Kidney (tissue), 14 donors: ENCODE data around the gene OR6J1. TPM values are rescaled to one million over a fixed set of nuclear protein-coding genes. Genes with fewer than 3 reads are reported as not detected.

Experiments
- DNase-seq, 5 donors: peaks; one replicate each; pipeline ENCODE4 v3.0.0-alpha.2; 2013 to 2020
- FAIRE-seq: peaks from 2 replicates; lab custom pipeline; 2012; peaks lifted over from hg19 to GRCh38; lab: Jason Lieb, UNC
- H3K27ac ChIP-seq, 2 donors: one replicate each; pipeline ENCODE4 v1.7.0; 2013; ENCODE audit warnings: low read depth in 2 of 2, low read length in 2 of 2, inconsistent platforms in 1 of 2
- H3K27me3 ChIP-seq: one replicate; pipeline ENCODE4 v1.7.1; 2013; ENCODE audit warnings: low read length, inconsistent platforms; ENCODE audit not compliant: control insufficient read depth, insufficient read depth
- H3K36me3 ChIP-seq, 3 donors: one replicate each; pipeline versions ENCODE4 v1.7.0 to v1.7.1; 2013; ENCODE audit warnings: low read length in 3 of 3, control low read depth in 1 of 3, inconsistent platforms in 1 of 3; ENCODE audit not compliant: insufficient read depth in 3 of 3, control insufficient read depth in 2 of 3
- H3K4me1 ChIP-seq, 3 donors: one replicate each; pipeline versions ENCODE4 v1.7.0 to v1.7.1; 2013; ENCODE audit warnings: low read length in 3 of 3, inconsistent platforms in 1 of 3, low read depth in 1 of 3; ENCODE audit not compliant: control insufficient read depth in 2 of 3, insufficient read depth in 2 of 3
- H3K4me3 ChIP-seq, 3 donors: one replicate each; pipeline versions ENCODE4 v1.7.0 to v1.8.1; 2013; ENCODE audit warnings: low read length in 3 of 3, control low read depth in 1 of 3, inconsistent platforms in 1 of 3
- H3K9ac ChIP-seq, 3 donors: one replicate each; pipeline versions ENCODE4 v1.7.0 to v1.7.1; 2013; ENCODE audit warnings: low read length in 3 of 3, control low read depth in 1 of 3, inconsistent platforms in 1 of 3
- H3K9me3 ChIP-seq, 3 donors: one replicate each; pipeline versions ENCODE4 v1.7.0 to v1.7.1; 2013; ENCODE audit warnings: low read length in 3 of 3, control low read depth in 1 of 3, inconsistent platforms in 1 of 3; ENCODE audit not compliant: control insufficient read depth in 2 of 3, insufficient read depth in 1 of 3
- intact Hi-C: fragments of 100-400 bp; cut with DNase I; formaldehyde crosslinking; loops from one replicate; pipeline ENCODE4 v1.11.1; 2022
- polyA plus RNA-seq: library from polyadenylated mRNA; stranded (reverse); fragments of 350-450 nt; fragmentation: Illumina TruSeq; extraction: RNeasy Lipid Tissue Mini Kit (QIAGEN cat#74804); gene quantifications from one replicate; pipeline ENCODE4 v1.2.3, GENCODE V29; 2014; ENCODE audit warnings: low read depth, low replicate concordance; ENCODE audit not compliant: insufficient read depth
- total RNA-seq: library from RNA; stranded (reverse); fragmentation: NEBNext Ultra II Directional; extraction: Animal tissue kit (Norgen Biotek cat#: 25700); gene quantifications from one replicate; pipeline ENCODE4 v1.2.1, GENCODE V29; 2021
- TF ChIP-seq, protein P1 (sequence below): IDR thresholded peaks from 3 replicates; pipeline ENCODE4 v1.5.1; 2012; ENCODE audit warnings: mild to moderate bottlenecking, moderate library complexity, borderline replicate concordance; ENCODE audit not compliant: insufficient read depth; ENCODE audit errors: extremely low read depth
- donor health status: control.
- donor health status: control.
- donor health status: control.
- donor health status: control.
- donor health status: control.
- donor health status: DM: yes; HTN: yes; CAD: no.
- donor health status: Normal renal cell carcinoma (clear cell type).

The OR6J1 gene
- total and polyA plus RNA-seq, 2 donors from 2014 or later: not detected

DNA sequence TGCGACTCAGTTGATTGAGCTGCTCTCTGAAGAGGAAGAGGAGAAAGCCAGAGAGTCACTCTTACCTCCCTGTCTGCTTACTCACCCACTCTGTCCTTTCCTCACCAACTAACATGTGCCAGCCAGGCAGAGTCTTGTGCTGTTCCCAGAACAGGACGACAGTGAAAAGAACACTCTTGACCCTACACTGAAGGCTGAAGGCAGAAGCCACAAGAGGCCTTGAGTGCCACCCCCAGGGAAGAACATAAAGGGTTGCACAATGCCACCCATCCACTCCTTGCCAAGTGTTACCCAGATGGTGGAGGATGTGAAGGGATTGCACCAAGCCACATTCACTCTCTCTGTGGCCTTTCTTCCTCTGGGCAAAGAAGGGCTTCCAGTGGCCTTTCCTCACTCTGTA is 33.2 kb downstream of the OR6J1 start:
- Histone ChIP-seq H3K27me3 (no peaks in the 10 kb centered on the region), H3K27ac (no peak overlapping the region), H3K4me3 (no peak overlapping the region), H3K36me3 (peaks cover 2 to 46% (median 28%) of the 10 kb centered on the region in 3 donors), H3K4me1 (peaks cover 4 to 13% (median 13%) of the 10 kb centered on the region in 3 donors), H3K9me3 (no peaks in the 10 kb centered on the region), H3K9ac (no peak overlapping the region)
- intact Hi-C loops: no loop called here
- TF ChIP-seq, protein P1, sequence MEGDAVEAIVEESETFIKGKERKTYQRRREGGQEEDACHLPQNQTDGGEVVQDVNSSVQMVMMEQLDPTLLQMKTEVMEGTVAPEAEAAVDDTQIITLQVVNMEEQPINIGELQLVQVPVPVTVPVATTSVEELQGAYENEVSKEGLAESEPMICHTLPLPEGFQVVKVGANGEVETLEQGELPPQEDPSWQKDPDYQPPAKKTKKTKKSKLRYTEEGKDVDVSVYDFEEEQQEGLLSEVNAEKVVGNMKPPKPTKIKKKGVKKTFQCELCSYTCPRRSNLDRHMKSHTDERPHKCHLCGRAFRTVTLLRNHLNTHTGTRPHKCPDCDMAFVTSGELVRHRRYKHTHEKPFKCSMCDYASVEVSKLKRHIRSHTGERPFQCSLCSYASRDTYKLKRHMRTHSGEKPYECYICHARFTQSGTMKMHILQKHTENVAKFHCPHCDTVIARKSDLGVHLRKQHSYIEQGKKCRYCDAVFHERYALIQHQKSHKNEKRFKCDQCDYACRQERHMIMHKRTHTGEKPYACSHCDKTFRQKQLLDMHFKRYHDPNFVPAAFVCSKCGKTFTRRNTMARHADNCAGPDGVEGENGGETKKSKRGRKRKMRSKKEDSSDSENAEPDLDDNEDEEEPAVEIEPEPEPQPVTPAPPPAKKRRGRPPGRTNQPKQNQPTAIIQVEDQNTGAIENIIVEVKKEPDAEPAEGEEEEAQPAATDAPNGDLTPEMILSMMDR: no peak
- no peak for DNase-seq
- no peak for FAIRE-seq

GRCh38 chr14:22607291-22607690 is 36.9 kb downstream of the OR6J1 start:
- no peaks in the 10 kb centered on the region for H3K9me3 ChIP-seq
- TF ChIP-seq, protein P1: no peak
- H3K27me3 ChIP-seq: no peaks in the 10 kb centered on the region
- no peak overlapping the region for H3K4me3 ChIP-seq
- no peaks in the 10 kb centered on the region for H3K4me1 ChIP-seq
- peaks cover 8 to 70% (median 52%) of the 10 kb centered on the region in 3 donors for H3K36me3 ChIP-seq
- no peak for FAIRE-seq
- no peak for DNase-seq
- H3K27ac ChIP-seq: no peak overlapping the region
- intact Hi-C loops: no loop called here
- no peak overlapping the region for H3K9ac ChIP-seq

GRCh38 chr14:22606380-22606779 is 37.8 kb downstream of the OR6J1 start:
- FAIRE-seq (no peak), DNase-seq (no peak)
- intact Hi-C loops: no loop called here
- no peak overlapping the region for H3K9ac ChIP-seq
- TF ChIP-seq, protein P1: no peak
- H3K36me3 ChIP-seq: peaks cover 8 to 71% (median 55%) of the 10 kb centered on the region in 3 donors
- no peaks in the 10 kb centered on the region for H3K27me3 ChIP-seq
- H3K4me1 ChIP-seq: no peaks in the 10 kb centered on the region
- H3K27ac ChIP-seq: no peak overlapping the region
- H3K9me3 ChIP-seq: no peaks in the 10 kb centered on the region
- no peak overlapping the region for H3K4me3 ChIP-seq

DNA sequence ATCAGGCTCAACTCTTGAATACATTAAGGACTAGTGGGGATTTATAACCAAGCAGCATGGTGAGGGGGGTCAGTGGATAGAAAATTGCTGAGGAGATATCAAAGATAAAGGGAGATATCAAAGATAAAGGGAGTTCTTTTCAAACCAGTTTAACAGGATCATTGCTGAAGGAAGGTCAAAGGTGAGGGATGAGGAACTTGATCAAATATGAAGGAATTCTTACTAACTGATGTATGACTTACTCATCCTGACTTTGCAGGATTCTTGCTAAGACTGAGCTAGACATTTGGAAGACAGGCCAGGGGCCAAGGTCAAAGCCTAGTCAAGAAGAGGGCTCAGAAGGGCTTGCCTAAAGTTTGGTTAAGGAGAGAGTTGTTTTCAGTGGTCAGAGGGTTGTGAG is 41.3 kb downstream of the OR6J1 start:
- intact Hi-C loops: no loop called here
- Histone ChIP-seq H3K36me3 (peaks cover 6 to 53% (median 42%) of the 10 kb centered on the region in 3 donors), H3K4me3 (no peak overlapping the region), H3K27me3 (no peaks in the 10 kb centered on the region), H3K27ac (no peak overlapping the region), H3K9ac (no peak overlapping the region), H3K4me1 (peaks cover 2 to 9% (median 8%) of the 10 kb centered on the region in 3 donors), H3K9me3 (no peaks in the 10 kb centered on the region)
- TF ChIP-seq, protein P1: no peak
- FAIRE-seq (no peak), DNase-seq (no peak)
